OCI-LY1 (cell line): ENCODE results near the gene ANKRD13B.

Experiments
- H2AFZ ChIP-seq: fragments of 200-600 bp; sonication (generic), shearing (Covaris generic); 2 replicates; pipeline ENCODE4 v1.6.0; 2014; ENCODE audit warnings: antibody characterized with exemption, mild to moderate bottlenecking, low read length
- H3F3A ChIP-seq: fragments of 200-600 bp; sonication (generic), shearing (Covaris generic); 2 replicates; pipeline ENCODE4 v1.6.0; 2014; ENCODE audit warnings: mild to moderate bottlenecking, antibody characterized with exemption, low read length, moderate library complexity; ENCODE audit not compliant: insufficient read depth
- H3K27ac ChIP-seq: fragments of 200-600 bp; sonication (generic); 2 replicates; pipeline ENCODE4 v1.5.1; 2014; ENCODE audit warnings: low read length, mixed run types, mild to moderate bottlenecking, low read depth; ENCODE audit not compliant: poor library complexity, severe bottlenecking
- H3K27me3 ChIP-seq: fragments of 200-600 bp; sonication (generic); 2 replicates; pipeline ENCODE4 v1.6.0; 2014; ENCODE audit warnings: antibody characterized with exemption, mild to moderate bottlenecking, low read length, moderate library complexity; ENCODE audit not compliant: insufficient read depth
- H3K36me3 ChIP-seq: fragments of 200-600 bp; sonication (generic); 2 replicates; pipeline ENCODE4 v1.6.1; 2014; ENCODE audit warnings: mild to moderate bottlenecking, antibody characterized with exemption, low read length, moderate library complexity, mixed read lengths; ENCODE audit not compliant: insufficient read depth
- H3K4me1 ChIP-seq: fragments of 200-600 bp; sonication (generic); 2 replicates; pipeline ENCODE4 v1.5.1; 2014; ENCODE audit warnings: mild to moderate bottlenecking, low read length, moderate library complexity; ENCODE audit not compliant: insufficient read depth, severe bottlenecking
- H3K4me2 ChIP-seq: fragments of 200-600 bp; sonication (generic), shearing (Covaris generic); 2 replicates; pipeline ENCODE4 v1.6.1; 2014; ENCODE audit warnings: low read length
- H3K4me3 ChIP-seq: fragments of 200-600 bp; sonication (generic); 2 replicates; pipeline ENCODE4 v1.5.1; 2014; ENCODE audit warnings: low read length, low read depth, mild to moderate bottlenecking, mixed read lengths; ENCODE audit not compliant: poor library complexity, severe bottlenecking
- H3K79me2 ChIP-seq: fragments of 200-600 bp; shearing (Covaris generic); 2 replicates; pipeline ENCODE4 v1.6.1; 2016; ENCODE audit warnings: mixed run types, low read length, mixed read lengths; ENCODE audit not compliant: insufficient read depth
- H3K9ac ChIP-seq: fragments of 200-600 bp; sonication (generic), shearing (Covaris generic); 2 replicates; pipeline ENCODE4 v1.6.1; 2014; ENCODE audit warnings: mild to moderate bottlenecking, low read length, mixed read lengths
- H3K9me2 ChIP-seq: fragments of 200-600 bp; sonication (generic), shearing (Covaris generic); 2 replicates; pipeline ENCODE4 v1.6.1; 2014; ENCODE audit warnings: low read depth, mild to moderate bottlenecking, low read length, mixed read lengths
- H3K9me3 ChIP-seq: fragments of 200-600 bp; shearing (Covaris generic); 2 replicates; pipeline ENCODE4 v1.6.1; 2014; ENCODE audit warnings: low read length, mixed read lengths
- H4K20me1 ChIP-seq: fragments of 200-600 bp; sonication (generic), shearing (Covaris generic); 2 replicates; pipeline ENCODE4 v1.6.0; 2016; ENCODE audit warnings: mild to moderate bottlenecking, low read length; ENCODE audit not compliant: insufficient read depth
- EZH2 ChIP-seq: fragments of 200-600 bp; sonication (generic), shearing (Covaris generic); IDR thresholded peaks from 2 replicates; pipeline ENCODE4 v1.8.0; 2017; ENCODE audit warnings: borderline replicate concordance, mixed run types, mild to moderate bottlenecking, antibody characterized with exemption, low read length, moderate library complexity, mixed read lengths
- TF ChIP-seq, protein P1 (sequence below): fragments of 200-600 bp; sonication (generic), shearing (Covaris generic); IDR thresholded peaks from 2 replicates; pipeline ENCODE4 v1.5.1; 2017; ENCODE audit warnings: mild to moderate bottlenecking, antibody characterized with exemption, low read length, moderate library complexity, mixed read lengths

Gene ANKRD13B

DNA sequence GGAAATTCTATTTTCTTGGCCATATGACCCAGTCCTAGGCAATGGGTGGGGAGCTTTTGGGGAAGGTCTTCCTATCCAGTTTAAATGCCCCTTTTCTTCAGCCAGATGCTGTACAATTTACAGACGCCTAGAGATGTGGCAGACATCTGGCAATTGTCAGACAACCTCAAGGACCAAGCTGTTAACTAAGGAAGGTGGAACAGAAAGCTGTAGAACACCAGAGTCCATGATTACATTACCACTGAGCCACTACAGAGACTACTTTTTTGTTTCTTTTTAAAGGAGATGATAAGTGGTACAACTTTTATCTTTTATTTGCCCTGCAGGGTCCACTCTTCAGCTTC, 50.9 kb downstream of the ANKRD13B start:
- H3F3A ChIP-seq: no peaks in the 10 kb centered on the region
- H2AFZ ChIP-seq: no peak overlapping the region
- peaks cover 55% of the 10 kb centered on the region for H3K4me1 ChIP-seq
- H3K27me3 ChIP-seq: no peaks in the 10 kb centered on the region
- H3K36me3 ChIP-seq: peaks cover 38% of the 10 kb centered on the region
- H4K20me1 ChIP-seq: no peaks in the 10 kb centered on the region
- H3K9ac ChIP-seq: peak overlapping the region; percentile 8; the same call in 1 of the 2 replicates
- no peak for TF ChIP-seq EZH2
- TF ChIP-seq, protein P1, sequence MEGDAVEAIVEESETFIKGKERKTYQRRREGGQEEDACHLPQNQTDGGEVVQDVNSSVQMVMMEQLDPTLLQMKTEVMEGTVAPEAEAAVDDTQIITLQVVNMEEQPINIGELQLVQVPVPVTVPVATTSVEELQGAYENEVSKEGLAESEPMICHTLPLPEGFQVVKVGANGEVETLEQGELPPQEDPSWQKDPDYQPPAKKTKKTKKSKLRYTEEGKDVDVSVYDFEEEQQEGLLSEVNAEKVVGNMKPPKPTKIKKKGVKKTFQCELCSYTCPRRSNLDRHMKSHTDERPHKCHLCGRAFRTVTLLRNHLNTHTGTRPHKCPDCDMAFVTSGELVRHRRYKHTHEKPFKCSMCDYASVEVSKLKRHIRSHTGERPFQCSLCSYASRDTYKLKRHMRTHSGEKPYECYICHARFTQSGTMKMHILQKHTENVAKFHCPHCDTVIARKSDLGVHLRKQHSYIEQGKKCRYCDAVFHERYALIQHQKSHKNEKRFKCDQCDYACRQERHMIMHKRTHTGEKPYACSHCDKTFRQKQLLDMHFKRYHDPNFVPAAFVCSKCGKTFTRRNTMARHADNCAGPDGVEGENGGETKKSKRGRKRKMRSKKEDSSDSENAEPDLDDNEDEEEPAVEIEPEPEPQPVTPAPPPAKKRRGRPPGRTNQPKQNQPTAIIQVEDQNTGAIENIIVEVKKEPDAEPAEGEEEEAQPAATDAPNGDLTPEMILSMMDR: no peak
- no peak overlapping the region for H3K4me3 ChIP-seq
- no peaks in the 10 kb centered on the region for H3K79me2 ChIP-seq
- peak overlapping the region; percentile 54; the same call in 1 of the 2 replicates for H3K4me2 ChIP-seq
- peak overlapping the region; percentile 93 for H3K27ac ChIP-seq
- no peaks in the 10 kb centered on the region for H3K9me3 ChIP-seq
- no peaks in the 10 kb centered on the region for H3K9me2 ChIP-seq

DNA sequence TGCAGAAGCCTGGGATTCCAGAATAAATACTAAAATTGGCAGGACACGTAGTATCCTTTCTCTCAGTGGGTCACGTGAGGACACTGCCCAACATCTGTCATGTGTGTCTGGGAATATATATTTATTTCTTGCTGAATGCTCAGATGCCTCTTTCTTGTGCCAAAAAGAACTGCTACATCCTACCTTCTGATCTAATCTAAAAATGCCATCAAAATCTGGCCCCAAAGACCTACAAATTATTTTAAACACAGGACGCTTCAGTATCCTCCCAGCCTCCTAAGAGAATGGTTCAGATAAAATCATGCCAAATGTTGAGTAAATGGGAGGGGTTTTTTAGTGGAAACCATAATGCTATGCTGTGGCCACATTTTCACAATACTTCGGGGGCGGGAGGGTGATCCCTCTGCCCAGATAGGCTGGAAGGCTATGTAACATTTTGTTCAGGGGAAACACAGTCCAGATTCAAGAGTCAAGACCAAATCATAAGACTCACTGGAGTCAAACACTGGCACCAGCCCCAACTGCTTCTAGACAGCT, 52.7 kb downstream of the ANKRD13B start:
- no peaks in the 10 kb centered on the region for H3F3A ChIP-seq
- H3K9me2 ChIP-seq: no peaks in the 10 kb centered on the region
- no peaks in the 10 kb centered on the region for H4K20me1 ChIP-seq
- H3K4me2 ChIP-seq: no peak overlapping the region
- no peak overlapping the region for H3K4me3 ChIP-seq
- H3K9ac ChIP-seq: no peak overlapping the region
- no peaks in the 10 kb centered on the region for H3K79me2 ChIP-seq
- H3K9me3 ChIP-seq: no peaks in the 10 kb centered on the region
- TF ChIP-seq, protein P1: no peak
- no peak for TF ChIP-seq EZH2
- peaks cover 38% of the 10 kb centered on the region for H3K4me1 ChIP-seq
- no peak overlapping the region for H2AFZ ChIP-seq
- no peaks in the 10 kb centered on the region for H3K27me3 ChIP-seq
- peak overlapping the region; percentile 25 for H3K27ac ChIP-seq
- H3K36me3 ChIP-seq: peaks cover 55% of the 10 kb centered on the region

DNA sequence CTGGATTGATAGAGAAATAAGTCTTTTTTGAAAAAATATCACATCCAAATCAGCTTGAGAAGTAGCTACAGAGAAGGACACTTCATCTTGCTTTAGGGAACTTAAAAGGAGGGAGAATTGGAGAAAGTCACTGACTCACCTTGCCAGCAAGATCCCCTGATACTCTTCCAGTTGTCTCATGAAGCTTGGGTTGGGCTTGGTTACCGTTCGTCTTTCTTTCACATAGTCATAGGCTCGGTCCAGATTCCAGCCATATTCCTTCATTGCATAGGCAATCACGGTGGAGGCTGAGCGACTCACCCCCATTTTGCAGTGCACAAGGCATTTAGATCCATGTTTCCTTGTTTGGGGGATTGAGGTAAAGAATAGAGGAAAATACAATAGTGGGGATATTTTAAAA, 55.1 kb downstream of the ANKRD13B start:
- TF ChIP-seq EZH2: no peak
- TF ChIP-seq, protein P1: no peak
- Histone ChIP-seq H4K20me1 (no peaks in the 10 kb centered on the region), H3K4me1 (peaks cover 14% of the 10 kb centered on the region), H2AFZ (no peak overlapping the region), H3K36me3 (peaks cover 70% of the 10 kb centered on the region), H3K9me2 (no peaks in the 10 kb centered on the region), H3K4me2 (no peak overlapping the region), H3K27me3 (no peaks in the 10 kb centered on the region), H3K9ac (no peak overlapping the region), H3K79me2 (no peaks in the 10 kb centered on the region), H3K27ac (no peak overlapping the region), H3F3A (no peaks in the 10 kb centered on the region), H3K9me3 (no peaks in the 10 kb centered on the region), H3K4me3 (no peak overlapping the region)
